ENCODE data around the gene ATG9A.

GRCh38 chr2:219197388-219197787, 32.0 kb downstream of the ATG9A start:
- TF ChIP-seq POLR2A (IDR thresholded peaks at IDR 0.05): no peak
- TF ChIP-seq EP300 (IDR thresholded peaks at IDR 0.05): no peak
- TF ChIP-seq, protein P1, sequence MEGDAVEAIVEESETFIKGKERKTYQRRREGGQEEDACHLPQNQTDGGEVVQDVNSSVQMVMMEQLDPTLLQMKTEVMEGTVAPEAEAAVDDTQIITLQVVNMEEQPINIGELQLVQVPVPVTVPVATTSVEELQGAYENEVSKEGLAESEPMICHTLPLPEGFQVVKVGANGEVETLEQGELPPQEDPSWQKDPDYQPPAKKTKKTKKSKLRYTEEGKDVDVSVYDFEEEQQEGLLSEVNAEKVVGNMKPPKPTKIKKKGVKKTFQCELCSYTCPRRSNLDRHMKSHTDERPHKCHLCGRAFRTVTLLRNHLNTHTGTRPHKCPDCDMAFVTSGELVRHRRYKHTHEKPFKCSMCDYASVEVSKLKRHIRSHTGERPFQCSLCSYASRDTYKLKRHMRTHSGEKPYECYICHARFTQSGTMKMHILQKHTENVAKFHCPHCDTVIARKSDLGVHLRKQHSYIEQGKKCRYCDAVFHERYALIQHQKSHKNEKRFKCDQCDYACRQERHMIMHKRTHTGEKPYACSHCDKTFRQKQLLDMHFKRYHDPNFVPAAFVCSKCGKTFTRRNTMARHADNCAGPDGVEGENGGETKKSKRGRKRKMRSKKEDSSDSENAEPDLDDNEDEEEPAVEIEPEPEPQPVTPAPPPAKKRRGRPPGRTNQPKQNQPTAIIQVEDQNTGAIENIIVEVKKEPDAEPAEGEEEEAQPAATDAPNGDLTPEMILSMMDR (IDR thresholded peaks at IDR 0.05): no peak
